HS-5 (cell line): ENCODE data around the gene CHDH.

Source experiments
- DNase-seq: peaks from one replicate; pipeline ENCODE4 v3.0.0-alpha.2; 2012; ENCODE audit warnings: low read depth

CHDH gene

DNA sequence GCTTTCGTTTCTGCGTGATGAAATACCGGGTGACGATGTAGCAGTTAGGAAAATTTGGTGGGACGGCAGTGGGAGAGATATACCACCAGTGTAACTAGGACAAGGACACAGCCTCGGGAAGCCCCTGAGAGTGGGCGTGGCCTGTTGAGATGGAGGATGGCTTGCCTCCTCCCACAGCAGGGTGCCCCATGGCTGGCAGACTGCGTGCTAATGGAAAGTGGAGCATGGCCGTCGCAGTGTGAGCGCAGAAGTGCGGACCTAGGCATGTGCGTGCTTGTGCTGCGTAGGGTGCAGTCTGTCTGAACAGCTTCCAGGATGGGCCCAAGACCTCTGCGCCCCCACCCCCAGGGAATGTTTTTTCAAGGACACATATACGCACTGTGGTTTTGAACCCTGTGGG lies 56.8 kb downstream of the CHDH start:
- DNase-seq, result no peak

DNA sequence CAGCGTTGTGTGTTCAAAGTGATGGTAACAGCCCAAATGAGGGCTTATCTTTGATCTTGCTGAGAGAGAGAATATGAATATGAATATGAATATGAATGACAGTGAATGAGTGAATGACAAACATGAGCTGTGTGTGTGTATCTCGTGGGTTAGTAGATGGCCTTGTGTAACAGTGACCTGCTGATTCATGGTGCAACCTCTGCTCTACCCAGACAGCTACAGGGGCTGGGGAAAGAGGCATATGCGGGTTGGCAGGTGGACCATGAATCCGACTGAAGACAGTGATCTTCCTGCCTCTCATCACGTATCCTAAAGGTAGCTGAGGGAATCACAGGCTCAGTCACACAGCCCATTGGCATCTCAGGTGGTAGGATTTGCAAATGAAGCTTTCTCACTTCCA lies 58.2 kb downstream of the CHDH start:
- no peak for DNase-seq

DNA sequence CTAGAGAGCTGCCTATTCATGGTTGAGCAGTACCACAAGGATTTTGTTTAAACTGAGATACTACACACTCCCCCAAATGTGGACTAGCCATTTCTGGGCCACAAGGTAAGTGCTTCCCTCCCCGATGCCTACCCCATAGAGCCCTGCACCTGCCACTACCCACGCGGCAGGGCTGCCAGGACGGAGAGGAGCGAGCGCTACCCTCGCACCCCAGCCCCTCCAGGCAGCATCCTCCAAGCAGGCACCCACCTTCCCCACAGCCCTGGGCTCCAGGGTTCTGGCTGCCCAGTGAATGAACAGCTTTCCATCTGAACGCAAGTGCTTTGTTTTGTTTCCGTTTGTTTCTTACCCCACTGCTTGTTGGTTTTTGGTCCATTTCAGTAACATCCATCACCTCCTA lies 59.2 kb downstream of the CHDH start:
- DNase-seq, result no peak

DNA sequence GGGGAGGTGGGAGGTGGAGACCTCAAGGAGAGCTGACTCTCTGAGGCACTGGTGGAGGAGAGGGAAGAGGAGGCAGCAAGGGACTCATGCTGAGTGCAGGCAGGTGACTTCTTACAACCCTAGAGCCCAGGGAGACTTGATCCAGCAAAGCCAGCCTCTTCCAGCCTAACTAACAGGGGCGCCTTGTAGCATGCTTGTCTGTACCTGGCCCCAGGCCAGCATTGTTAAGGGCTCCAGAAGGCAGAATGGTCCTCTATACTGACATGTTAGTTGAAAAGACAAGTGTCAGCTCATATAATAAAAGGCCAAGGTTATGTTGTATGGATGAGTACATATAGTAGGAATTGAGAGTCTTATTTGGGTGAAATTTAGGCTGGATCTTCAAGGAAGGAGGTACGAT lies 65.4 kb downstream of the CHDH start:
- no peak for DNase-seq

DNA sequence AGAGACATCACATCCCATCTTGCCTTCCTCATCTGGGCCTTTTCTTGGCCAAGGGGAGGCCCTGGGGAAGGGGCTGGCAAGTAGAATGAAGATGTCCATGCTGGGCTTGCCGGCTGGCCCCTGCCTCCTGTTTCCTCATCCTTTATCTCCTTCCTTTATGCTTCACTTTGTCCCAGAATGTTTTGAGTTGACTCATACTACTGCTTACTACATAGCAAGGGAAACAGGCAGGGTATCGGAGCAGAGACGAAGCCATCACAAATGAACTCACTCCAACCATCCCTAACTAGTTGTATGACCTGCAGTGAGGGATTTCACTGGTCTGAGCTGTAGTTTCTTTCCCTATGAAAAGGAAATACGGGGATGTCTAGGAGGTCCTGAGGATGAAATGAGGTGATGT lies 66.0 kb downstream of the CHDH start:
- no peak for DNase-seq

DNA sequence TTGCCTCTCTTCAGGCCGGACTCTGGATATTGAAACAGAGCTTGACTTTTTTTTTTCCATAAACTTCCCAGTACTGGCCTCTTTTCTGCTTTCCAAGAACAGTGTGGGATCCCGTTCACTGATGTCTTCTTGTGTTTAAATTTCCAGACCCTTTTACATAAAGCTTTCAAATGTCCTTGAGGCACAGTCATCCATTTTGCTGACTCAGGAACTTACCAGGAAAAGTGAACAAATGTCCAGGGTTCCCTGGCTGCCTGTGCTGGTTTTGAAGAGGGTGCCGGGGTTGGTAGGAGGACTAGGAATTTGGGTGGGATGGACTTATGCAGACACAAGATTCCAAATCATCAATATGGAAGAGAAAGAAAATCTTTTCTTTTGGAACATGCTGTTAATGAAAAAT lies 68.1 kb downstream of the CHDH start:
- DNase-seq, result no peak

DNA sequence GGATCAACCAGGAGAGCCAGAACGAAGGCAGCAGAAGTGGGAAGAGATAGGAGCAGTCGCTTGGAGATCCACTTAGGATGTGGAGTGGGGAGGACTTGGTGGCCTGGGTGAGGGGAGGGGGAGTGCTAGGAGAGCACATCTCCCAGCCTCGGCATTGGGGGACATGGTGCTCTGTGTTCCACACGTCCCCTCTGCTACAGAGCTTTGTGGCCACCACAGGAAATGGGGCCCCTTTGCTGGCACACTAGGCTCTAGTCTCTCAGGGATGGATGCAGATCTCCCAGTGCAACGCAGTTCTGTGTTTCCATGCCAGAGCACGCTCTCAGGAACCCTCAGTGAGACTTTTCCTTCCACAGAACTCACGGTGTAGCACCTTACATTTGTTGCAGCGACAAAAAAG lies 68.8 kb downstream of the CHDH start:
- DNase-seq, result no peak

DNA sequence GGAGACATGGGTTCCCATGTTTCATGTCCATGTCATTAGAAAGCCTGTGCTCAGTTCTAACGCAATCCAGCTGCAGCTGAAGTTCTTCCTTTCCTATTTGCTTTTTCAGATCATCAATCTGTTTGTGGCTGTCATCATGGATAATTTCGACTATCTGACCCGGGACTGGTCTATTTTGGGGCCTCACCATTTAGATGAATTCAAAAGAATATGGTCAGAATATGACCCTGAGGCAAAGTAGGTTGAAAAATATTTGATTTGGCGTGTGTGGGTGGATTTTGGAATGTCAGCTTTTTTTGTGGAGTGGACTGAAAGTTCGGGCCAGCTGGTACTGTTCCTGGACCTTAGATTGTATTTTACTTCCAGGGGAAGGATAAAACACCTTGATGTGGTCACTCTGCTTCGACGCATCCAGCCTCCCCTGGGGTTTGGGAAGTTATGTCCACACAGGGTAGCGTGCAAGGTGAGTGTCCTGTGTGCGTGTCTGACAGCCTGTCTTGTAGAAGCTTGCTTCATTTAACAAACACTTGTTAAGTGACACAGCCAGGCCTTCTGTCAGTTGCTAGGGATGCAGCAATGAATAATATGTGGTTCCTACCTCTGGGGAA lies 69.6 kb downstream of the CHDH start:
- DNase-seq, result no peak

DNA sequence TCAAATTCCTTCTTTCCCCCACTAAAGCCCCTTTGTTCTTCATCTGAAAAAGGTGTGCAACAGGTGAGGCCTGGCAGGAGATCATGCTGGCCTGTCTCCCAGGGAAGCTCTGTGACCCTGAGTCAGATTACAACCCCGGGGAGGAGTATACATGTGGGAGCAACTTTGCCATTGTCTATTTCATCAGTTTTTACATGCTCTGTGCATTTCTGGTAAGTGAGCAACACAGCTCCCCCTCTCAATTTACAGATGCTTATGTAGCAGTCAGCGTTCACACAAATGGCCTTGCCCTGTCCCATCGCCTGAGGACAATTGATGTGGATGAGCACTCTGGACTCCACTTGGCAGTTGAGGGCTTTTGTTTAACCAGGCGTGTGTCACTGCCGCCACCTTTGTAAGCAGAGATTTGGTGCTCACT lies 70.4 kb downstream of the CHDH start:
- DNase-seq, result no peak

DNA sequence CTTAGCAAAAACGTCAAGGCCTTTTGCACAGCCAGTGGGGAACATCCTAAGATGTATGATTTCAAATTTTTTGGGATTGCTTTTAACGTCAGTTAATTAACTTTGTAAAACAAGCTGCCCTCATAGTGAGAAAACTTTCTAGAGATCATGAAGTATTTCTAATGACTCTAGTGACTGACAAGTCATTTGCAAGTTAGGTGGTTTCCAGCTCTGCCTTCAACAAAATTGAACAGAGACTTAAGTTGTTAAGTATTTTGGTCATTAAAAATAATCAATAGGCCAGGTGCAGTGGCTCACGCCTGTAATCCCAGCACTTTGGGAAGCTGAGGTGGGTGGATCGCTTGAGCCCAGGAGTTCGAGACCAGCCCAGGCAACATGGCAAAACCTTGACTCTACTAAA lies 71.2 kb downstream of the CHDH start:
- no peak for DNase-seq

DNA sequence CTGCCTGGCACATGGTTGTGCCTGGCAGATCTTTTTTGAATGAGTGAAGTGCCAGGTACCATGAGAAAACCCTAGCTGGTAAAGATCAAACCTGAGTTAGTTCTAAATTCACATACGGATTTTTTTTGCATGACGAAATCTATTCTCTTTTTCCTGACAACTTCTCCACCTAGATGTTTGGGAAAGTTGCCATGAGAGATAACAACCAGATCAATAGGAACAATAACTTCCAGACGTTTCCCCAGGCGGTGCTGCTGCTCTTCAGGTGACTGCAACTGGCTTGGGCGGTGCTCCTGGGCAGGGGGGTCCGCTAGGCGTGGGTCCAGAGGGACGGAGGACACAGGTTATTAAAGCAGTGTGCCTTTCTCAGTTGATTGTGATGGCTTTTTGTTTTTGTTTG lies 71.8 kb downstream of the CHDH start:
- no peak for DNase-seq

DNA sequence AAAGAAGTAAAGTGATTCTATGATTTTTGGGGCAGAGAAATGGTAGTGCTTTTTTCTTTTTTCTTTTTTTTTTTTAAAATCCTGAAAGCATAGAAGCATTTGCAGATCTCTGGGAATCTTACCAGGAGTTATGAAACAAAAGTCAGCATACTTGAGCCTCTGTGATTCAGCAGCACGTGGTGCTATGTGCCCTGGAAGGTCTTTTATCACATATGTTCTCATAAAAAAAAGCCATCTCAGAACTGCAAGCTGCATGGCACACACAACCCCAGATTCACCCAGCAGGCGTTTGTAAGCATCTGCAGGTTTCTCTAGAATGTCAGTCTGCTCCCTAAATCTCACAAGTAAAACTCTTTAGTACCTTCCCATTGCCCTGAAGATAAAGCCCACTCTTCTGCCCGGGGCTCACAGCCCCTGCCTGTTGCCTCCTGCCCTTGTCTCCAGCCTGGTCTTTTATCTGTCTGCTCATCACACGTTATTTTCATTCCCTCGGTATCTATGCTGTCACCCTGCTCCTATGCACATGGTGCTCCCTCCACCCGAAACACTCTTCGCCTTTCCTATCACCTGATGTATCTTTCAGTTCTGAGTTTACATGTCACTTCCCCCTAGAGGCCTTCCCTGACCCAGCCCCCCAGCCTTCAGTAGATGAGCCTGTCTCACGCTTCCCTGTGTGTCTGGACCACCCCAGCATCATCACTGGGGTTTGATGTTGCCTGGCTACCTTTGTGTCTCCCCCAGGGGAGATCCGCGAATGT lies 72.4 kb downstream of the CHDH start:
- DNase-seq, result peak; percentile 55

DNA sequence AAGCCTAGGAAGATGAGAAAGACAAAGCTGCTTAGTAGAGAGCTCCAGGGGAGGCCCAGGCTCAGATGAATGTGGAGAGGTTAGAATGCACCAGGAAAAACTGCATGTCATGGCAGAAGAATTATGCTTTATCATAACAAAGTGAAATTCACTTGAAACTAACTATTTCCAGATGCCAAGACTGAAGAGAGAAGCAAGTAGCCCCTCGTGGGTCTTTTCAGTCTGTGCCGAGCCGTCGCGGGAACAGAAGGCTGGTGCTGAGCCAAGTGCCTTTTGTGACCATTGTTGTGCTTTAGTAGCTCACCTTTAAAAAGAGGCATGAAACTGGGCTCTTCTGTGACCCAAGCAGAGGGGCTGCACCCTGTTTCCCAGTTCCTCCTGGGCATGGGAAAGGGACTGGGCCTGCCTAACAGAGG lies 73.2 kb downstream of the CHDH start:
- no peak for DNase-seq

DNA sequence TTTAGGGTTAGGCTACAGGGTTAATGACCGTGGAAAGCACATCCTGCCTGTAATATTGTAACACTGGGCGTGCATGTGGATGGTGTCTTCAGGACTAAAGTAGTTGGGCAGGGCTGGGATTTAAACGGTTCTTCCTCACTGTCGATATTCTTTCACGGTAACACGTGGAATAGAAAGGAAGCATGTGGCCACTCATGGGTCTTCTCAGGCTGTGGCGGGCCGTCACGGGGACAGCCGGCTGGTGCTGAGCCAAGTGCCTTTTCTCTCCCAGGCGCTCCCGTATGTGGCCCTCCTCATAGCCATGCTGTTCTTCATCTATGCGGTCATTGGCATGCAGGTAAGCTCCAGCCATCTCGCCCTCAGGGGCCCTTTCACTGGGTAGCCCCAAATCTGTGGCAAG lies 73.7 kb downstream of the CHDH start:
- no peak for DNase-seq

DNA sequence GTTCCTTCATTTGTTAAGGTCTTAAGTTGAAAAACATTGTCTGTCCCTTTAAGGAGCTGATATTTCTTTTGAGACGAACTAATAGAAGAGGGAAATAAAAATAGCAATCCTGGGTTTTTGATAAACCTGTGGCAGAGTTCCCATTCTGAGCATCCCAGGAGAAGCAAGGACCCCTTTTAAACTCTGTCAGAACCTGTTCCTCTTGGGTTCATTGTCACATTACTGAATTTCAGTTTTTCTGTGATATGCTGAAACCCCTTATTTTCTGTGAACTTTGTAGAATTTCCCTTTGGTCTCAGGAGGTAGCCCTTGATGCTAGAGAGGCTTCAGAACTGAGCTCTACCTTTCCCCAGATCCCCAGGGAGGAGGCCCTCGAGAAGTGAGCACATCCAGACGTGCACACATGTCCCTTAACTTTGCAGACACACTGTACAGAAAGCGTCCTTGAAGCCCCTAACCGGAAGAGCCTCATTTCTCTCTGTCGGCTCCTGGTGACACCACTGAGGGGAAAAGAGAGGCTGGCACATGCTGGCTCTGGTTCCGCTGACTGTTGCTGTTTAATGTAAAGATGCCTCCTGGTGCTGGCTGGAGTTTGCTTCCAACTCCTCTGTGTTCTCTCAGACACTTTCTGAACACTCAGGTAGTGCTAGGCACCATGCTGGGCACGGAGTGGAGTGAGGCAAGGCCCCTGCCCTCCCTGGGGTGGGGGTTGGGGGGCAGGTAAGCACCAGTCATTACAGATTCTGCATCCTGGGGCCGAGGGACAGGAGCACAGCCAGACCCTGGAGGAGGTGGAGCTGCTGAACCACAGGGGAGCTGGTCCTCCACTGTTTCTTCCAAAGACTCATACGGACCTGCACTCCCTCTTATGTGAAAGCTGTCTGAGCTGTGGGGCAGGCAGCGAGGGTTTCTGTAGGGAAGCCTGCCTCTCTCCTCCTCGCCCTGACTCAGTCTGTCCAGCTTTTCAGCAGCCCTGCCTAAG lies 77.5 kb downstream of the CHDH start:
- no peak for DNase-seq

DNA sequence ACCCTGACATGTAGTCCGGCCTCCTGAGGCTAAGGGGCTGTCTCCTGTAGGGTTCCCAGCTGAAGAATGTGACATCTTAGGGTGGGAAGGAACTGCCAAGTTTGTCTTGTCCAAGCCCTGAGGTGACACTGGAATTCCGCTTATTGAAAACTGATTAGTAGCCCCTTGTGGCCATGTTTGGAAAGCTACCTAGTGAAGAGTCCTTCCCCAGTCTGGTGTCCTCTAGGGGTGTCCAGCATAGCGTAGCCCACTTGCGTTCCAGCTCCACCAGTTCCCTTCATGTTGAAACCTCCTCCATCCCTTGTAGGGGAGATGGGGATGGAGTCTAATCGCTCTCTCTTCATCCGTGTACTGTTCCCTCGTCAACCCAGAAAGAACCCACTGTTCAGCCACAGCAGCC lies 79.5 kb downstream of the CHDH start:
- no peak for DNase-seq

DNA sequence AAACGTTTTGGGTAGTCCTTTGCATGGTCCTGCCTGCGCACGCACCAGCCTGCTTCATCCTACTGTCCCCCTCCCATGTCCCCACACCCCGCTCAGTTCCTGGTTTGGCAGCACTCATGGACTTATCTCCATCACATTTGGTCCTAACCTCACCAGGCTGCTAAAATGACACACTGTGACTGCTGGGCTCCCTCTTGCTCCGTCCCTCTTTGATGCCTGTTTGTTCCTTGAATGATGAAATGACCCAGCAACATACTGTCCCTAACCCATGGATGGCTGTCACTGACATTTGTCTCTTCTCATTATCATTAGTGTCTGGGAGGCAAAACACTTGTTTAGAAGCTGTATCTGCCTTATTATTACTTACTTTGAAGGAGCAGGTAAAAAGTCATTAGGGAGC lies 80.5 kb downstream of the CHDH start:
- no peak for DNase-seq

DNA sequence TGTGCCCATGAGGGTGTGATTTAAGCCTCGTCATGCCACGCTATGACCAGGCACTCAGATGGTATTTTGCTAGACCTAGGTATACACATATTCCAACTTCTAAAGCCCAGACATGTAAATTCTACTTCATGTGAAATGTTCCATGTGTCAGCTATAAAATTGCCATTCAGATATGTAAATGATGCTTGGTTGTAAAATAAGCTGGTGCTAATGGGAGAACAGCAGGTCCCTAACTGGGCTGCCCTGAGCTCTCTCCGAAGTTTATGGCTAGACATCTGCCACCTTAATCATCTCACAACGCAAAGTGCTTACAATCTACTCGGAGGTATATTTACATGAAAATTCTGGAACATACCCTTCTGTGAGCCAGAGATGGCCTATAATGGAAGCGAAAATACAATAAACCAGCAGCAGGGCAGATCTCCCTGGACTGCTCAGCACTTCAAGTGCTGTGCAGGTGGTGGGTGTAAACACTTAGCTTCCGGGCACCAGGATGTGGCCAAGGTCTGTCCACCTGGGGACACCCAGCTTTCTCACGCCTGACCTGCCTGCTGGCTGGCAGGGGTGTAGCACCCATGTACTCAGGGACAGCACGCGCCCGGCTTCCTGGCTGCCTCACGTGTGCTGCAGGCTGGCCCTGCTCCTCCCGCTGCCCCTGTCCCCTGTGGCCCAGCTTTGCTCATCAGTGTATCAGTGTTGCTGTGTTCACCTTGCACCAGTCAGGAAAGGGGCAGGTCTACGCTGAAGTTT lies 82.0 kb downstream of the CHDH start:
- no peak for DNase-seq

DNA sequence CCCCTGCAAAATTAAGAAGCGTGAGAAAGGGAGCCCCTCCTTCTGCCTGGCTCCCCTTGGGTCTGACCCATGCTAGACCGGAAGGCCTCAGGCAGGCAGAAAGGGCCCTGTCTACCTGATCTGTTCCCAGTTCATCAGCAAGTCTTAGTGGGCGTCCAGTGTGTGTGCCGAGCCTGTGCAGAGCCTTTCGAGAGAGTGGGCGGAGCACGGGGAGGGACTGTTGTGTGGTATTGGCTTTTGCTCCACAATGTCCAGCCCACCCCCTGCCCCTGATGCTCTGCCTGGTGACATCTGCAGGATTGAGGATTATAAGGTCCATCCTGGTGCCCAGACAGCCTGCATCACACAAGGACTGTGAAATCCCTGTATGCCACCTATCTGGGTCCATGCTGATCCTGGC lies 82.9 kb downstream of the CHDH start:
- no peak for DNase-seq
